Ovary (tissue), 9 donors: Measurements from ENCODE around the gene HSPA8. TPM values are rescaled to one million over a fixed set of nuclear protein-coding genes. Genes with fewer than 3 reads are reported as not detected.

Experiments
- DNase-seq, 5 donors: peaks; one replicate each; pipeline ENCODE4 v3.0.0-alpha.2; 2019 to 2020
- H3K27ac ChIP-seq, 2 donors: fragments of 200-600 bp; one replicate each; pipeline versions ENCODE4 v1.5.1 to v1.8.0; 2019 to 2022
- H3K27me3 ChIP-seq: fragments of 200-600 bp; one replicate; pipeline ENCODE4 v1.8.0; 2022
- H3K36me3 ChIP-seq: fragments of 200-600 bp; sonication (generic); one replicate; pipeline ENCODE4 v1.5.1; 2019
- H3K4me1 ChIP-seq: one replicate; pipeline ENCODE4 v1.8.1; 2013; ENCODE audit warnings: mild to moderate bottlenecking, moderate library complexity; ENCODE audit not compliant: insufficient read depth
- H3K4me3 ChIP-seq: fragments of 200-600 bp; sonication (generic); one replicate; pipeline ENCODE4 v1.5.1; 2017
- H3K9me3 ChIP-seq, 2 donors: fragments of 200-600 bp in 1 of 2; sonication (generic) in 1 of 2; one replicate each; pipeline versions ENCODE4 v1.5.1 to v1.8.1; 2013 to 2019; ENCODE audit warnings: mild to moderate bottlenecking in 1 of 2, moderate library complexity in 1 of 2
- EP300 ChIP-seq: sonication (generic); formaldehyde crosslinking; IDR thresholded peaks from one replicate; pipeline ENCODE4 v1.6.1; 2017; ENCODE audit warnings: antibody characterized with exemption
- POLR2A ChIP-seq: fragments of 450-650 bp; IDR thresholded peaks from one replicate; pipeline ENCODE4 v1.6.1; 2017; ENCODE audit warnings: antibody characterized with exemption, mild to moderate bottlenecking, moderate library complexity
- WGBS, 3 donors: extraction: QIAGEN DNeasy Blood & Tissue Kit in 1 of 3; methylation state at CpG; one replicate each; pipeline versions ENCODE4 v1.1.5 to v1.1.7; 2013 to 2017; 5-methylcytosine and 5-hydroxymethylcytosine counted together
- intact Hi-C, 4 donors: fragments of 100-400 bp; cut with DNase I; formaldehyde crosslinking; loops; one replicate each; pipeline versions ENCODE4 v1.11.0 to v1.15.1; 2022 to 2023
- polyA plus RNA-seq, 2 donors: library from polyadenylated mRNA; stranded (reverse); fragments of 200-250 nt in 1 of 2; fragments of 350-450 nt in 1 of 2; fragmentation: Illumina TruSeq in 1 of 2; extraction: RNeasy Lipid Tissue Mini Kit (QIAGEN cat#74804) in 1 of 2; gene quantifications; one replicate each; pipeline ENCODE4 v1.2.3, GENCODE V29; 2013 to 2014
- total RNA-seq, 7 donors: library from RNA; depleted of rRNA in 2 of 7; stranded (reverse); fragments of >200 nt in 2 of 7; fragmentation: NEBNext Ultra II Directional in 3 of 7; extraction: Animal tissue kit (Norgen Biotek cat#: 25700) in 3 of 7; gene quantifications; one replicate each; pipeline versions ENCODE4 v1.1.0 to v1.2.4, GENCODE V29; 2016 to 2023
- TF ChIP-seq, protein P1 (sequence below), 3 donors: fragments of 450-650 bp in 2 of 3; fragments of 200-600 bp in 1 of 3; IDR thresholded peaks; one replicate each; pipeline versions ENCODE4 v1.5.1 to v1.8.0; 2016 to 2022; ENCODE audit warnings: antibody characterized with exemption in 3 of 3, mild to moderate bottlenecking in 1 of 3
- donor health status: DM: no; HTN: no; CAD: no; lungs with moderate emphysema.
- donor health status: DM: no; HTN: no; CAD: no.
- donor health status: Bipolar disorder and iron deficiency.
- donor health status: DM: yes; HTN: yes; CAD: no.
- donor health status: DM: no; HTN: no; CAD: no.
- donor health status: DM: yes; HTN: yes; CAD: no.

The HSPA8 gene
- total and polyA plus RNA-seq, 9 donors = 289 to 1,795 (median 747) TPM

DNA sequence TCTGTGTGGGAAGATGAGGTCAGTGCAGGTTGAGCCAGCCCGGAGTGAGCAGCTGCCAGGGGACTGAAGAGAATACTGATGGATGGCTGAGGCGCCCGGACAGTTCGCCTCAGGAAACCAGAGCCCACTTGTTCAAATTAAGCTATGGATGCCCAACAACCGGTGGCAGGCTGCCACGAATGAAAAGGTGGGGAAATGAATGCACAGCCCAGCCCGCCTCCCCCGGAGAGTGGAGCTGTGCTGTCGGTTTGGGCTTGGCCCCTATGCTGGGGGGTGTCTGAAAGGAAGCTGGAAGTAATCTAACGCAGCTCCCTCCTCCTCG is 21.9 kb downstream of the HSPA8 start:
- H3K36me3 ChIP-seq = no peaks in the 10 kb centered on the region
- no peak overlapping the region for H3K27ac ChIP-seq
- DNase-seq = no peak
- TF ChIP-seq EP300 (no peak), POLR2A (no peak)
- TF ChIP-seq, protein P1, sequence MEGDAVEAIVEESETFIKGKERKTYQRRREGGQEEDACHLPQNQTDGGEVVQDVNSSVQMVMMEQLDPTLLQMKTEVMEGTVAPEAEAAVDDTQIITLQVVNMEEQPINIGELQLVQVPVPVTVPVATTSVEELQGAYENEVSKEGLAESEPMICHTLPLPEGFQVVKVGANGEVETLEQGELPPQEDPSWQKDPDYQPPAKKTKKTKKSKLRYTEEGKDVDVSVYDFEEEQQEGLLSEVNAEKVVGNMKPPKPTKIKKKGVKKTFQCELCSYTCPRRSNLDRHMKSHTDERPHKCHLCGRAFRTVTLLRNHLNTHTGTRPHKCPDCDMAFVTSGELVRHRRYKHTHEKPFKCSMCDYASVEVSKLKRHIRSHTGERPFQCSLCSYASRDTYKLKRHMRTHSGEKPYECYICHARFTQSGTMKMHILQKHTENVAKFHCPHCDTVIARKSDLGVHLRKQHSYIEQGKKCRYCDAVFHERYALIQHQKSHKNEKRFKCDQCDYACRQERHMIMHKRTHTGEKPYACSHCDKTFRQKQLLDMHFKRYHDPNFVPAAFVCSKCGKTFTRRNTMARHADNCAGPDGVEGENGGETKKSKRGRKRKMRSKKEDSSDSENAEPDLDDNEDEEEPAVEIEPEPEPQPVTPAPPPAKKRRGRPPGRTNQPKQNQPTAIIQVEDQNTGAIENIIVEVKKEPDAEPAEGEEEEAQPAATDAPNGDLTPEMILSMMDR (IDR thresholded peaks at IDR 0.05) = no peak
- intact Hi-C loops = loop anchor here in 1 of 4 donors (10.0 kb wide), 1 partner anchor 165 kb away; no protein-coding TSS in a partner anchor
- no peaks in the 10 kb centered on the region for H3K9me3 ChIP-seq
- H3K4me1 ChIP-seq = no peaks in the 10 kb centered on the region
- H3K4me3 ChIP-seq = no peak overlapping the region
- H3K27me3 ChIP-seq = no peaks in the 10 kb centered on the region
- 12 to 39% (median 17%) methylated on average over 11 of the region's 11 CpGs for WGBS, 3 donors

DNA sequence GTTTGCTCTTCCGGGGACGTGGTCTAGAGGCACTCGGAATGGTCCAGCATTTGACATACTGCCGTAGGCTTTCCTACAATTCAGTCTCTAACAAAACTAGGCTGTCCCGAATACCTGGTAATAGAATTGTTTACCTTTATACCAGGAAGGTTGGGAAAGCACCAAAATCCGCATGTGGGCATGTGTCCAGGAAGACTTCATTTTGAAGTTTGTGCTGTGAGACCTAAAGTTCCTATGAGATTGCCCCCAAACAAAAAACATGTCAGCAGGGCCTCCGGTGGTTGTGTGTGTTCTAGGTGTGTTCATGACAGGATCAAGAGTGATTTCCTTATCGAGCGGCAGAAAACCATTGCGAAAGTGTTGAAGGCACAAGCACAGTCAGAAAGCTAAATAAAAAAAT is 26.1 kb downstream of the HSPA8 start:
- H3K4me1 ChIP-seq = no peaks in the 10 kb centered on the region
- TF ChIP-seq, protein P1 (IDR thresholded peaks at IDR 0.05) = no peak
- TF ChIP-seq EP300 (no peak), POLR2A (no peak)
- no peak overlapping the region for H3K4me3 ChIP-seq
- H3K27ac ChIP-seq = no peak overlapping the region
- DNase-seq = no peak
- H3K9me3 ChIP-seq = no peaks in the 10 kb centered on the region
- no peaks in the 10 kb centered on the region for H3K27me3 ChIP-seq
- 90 to 97% (median 93%) methylated on average over 10 of the region's 10 CpGs for WGBS, 3 donors
- H3K36me3 ChIP-seq = no peaks in the 10 kb centered on the region
- intact Hi-C loops = no loop called here

DNA sequence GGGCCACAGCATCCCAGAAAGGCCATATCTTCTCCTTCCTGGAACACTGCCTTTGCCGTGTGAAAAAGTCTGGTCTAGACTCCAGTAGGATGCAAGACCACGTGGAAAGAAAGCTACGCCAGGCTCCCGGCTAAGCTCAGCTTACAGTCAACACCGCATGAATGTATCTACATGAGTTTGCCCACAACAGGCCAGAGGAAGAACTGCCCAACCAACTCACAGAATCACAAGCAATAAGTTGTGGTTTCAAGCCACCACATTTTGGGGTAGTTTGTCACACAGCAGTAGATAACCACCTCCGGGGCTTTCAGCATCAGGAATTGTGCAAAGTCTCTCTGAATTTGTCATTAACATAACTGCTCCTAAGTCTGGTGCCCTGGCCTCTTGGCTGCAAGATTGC is 27.3 kb downstream of the HSPA8 start:
- H3K27me3 ChIP-seq = no peaks in the 10 kb centered on the region
- H3K4me3 ChIP-seq = no peak overlapping the region
- no peaks in the 10 kb centered on the region for H3K4me1 ChIP-seq
- no peak for DNase-seq
- intact Hi-C loops = no loop called here
- no peak overlapping the region for H3K27ac ChIP-seq
- no peaks in the 10 kb centered on the region for H3K9me3 ChIP-seq
- no peaks in the 10 kb centered on the region for H3K36me3 ChIP-seq
- WGBS, 3 donors = 77 to 85% (median 81%) methylated on average over 6 of the region's 6 CpGs
- no peak for TF ChIP-seq EP300
- TF ChIP-seq, protein P1 (IDR thresholded peaks at IDR 0.05) = no peak
- no peak for TF ChIP-seq POLR2A

DNA sequence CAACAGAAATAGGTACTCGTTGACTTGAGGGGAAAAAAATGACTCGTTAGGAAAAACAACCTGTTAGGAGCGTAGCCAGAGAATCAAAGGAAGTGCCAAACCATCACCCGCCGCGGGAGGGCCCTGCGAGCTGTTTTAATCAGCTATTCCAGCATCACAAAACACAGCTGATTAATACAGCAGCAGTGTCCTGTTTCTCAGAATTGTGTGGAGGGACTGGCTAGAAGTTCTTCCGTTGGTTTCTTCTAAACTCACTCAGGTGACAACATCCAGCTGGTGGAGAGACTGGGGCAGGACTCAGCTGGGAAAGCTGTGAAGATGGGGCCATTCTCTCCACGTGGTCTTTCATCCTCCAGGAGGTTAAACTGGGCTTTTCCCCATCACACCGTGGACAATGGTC is 28.0 kb downstream of the HSPA8 start:
- H3K9me3 ChIP-seq = no peaks in the 10 kb centered on the region
- H3K27me3 ChIP-seq = no peaks in the 10 kb centered on the region
- no peak overlapping the region for H3K4me3 ChIP-seq
- intact Hi-C loops = no loop called here
- no peak overlapping the region for H3K27ac ChIP-seq
- no peak for DNase-seq
- TF ChIP-seq, protein P1 (IDR thresholded peaks at IDR 0.05) = no peak
- no peak for TF ChIP-seq EP300
- no peak for TF ChIP-seq POLR2A
- no peaks in the 10 kb centered on the region for H3K4me1 ChIP-seq
- WGBS, 3 donors = 12 to 46% (median 29%) methylated on average over 10 of the region's 10 CpGs
- no peaks in the 10 kb centered on the region for H3K36me3 ChIP-seq

DNA sequence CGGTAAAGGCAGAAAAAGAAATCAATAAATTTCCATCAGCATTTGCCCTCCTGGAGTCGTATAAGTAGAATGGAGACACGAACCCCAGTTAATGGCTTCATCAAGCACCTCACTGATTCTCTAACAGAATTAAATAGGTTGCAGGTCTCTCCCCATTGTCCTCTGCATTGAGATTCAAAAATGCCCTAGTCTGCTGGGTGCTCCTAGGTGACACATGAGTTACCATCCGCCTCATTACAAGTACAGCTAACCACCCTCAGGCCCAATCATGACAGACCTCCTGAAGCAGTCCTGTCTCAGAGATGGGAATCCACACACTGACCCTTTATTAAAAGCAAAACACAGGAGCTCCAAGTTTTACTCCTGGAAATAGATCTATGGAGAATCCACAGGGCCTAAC is 31.4 kb downstream of the HSPA8 start:
- intact Hi-C loops = no loop called here
- no peaks in the 10 kb centered on the region for H3K9me3 ChIP-seq
- TF ChIP-seq, protein P1 (IDR thresholded peaks at IDR 0.05) = no peak
- TF ChIP-seq POLR2A (no peak), EP300 (no peak)
- H3K4me1 ChIP-seq = no peaks in the 10 kb centered on the region
- DNase-seq = no peak
- WGBS, 3 donors = 77 to 79% (median 78%) methylated on average over 4 of the region's 4 CpGs
- H3K4me3 ChIP-seq = no peak overlapping the region
- H3K36me3 ChIP-seq = no peaks in the 10 kb centered on the region
- no peaks in the 10 kb centered on the region for H3K27me3 ChIP-seq
- no peak overlapping the region for H3K27ac ChIP-seq
